Cardiac fibroblast (primary cell): ENCODE results near the gene TFAP2B.
A peak's percentile ranks its signal among the peaks of the same experiment; 100 is the strongest.

Experiments
- DNase-seq, 2 donors: peaks; one replicate each; pipeline versions ENCODE4 v3.0.0 to v3.0.0-alpha.2; 2010; ENCODE audit warnings: low read depth in 2 of 2
- H3K4me3 ChIP-seq, 2 donors: replicated peaks in 1 of 2; 1 replicate in 1 of 2; 2 replicates in 1 of 2; pipeline ENCODE4 v1.5.1; 2011; ENCODE audit warnings: low read depth in 2 of 2, low read length in 2 of 2, mild to moderate bottlenecking in 2 of 2, moderate library complexity in 1 of 2
- CTCF ChIP-seq: IDR thresholded peaks from one replicate; pipeline ENCODE4 v1.5.1; 2011; ENCODE audit warnings: low read depth, mild to moderate bottlenecking, low read length, inconsistent platforms

TFAP2B gene

GRCh38 chr6:50804283-50804682 lies 14.4 kb upstream of the TFAP2B start:
- no peak for TF ChIP-seq CTCF
- H3K4me3 ChIP-seq: no peak overlapping the region
- no peak for DNase-seq

GRCh38 chr6:50807035-50807434 lies 11.6 kb upstream of the TFAP2B start:
- no peak overlapping the region for H3K4me3 ChIP-seq
- no peak for DNase-seq
- TF ChIP-seq CTCF: no peak

GRCh38 chr6:50815436-50816114 lies 3.1 kb upstream of the TFAP2B start:
- TF ChIP-seq CTCF: peak; percentile 40
- DNase-seq: peak; percentile 23 to 33
- H3K4me3 ChIP-seq: peak overlapping the region; percentile 47 to 49

GRCh38 chr6:50816115-50816675 lies 2.5 kb upstream of the TFAP2B start:
- peak; percentile 73 to 77 for DNase-seq
- peak overlapping the region; percentile 47 to 49 for H3K4me3 ChIP-seq
- TF ChIP-seq CTCF: peak; percentile 78

GRCh38 chr6:50816947-50817645 lies 1.6 kb upstream of the TFAP2B start:
- DNase-seq: no peak
- H3K4me3 ChIP-seq: no peak overlapping the region

GRCh38 chr6:50817646-50817950 lies 1.1 kb upstream of the TFAP2B start:
- no peak overlapping the region for H3K4me3 ChIP-seq
- no peak for DNase-seq

More at GRCh38 chr6:50816947-50817645, 1.6 kb upstream of the TFAP2B start:
- no peak for TF ChIP-seq CTCF

More at GRCh38 chr6:50817646-50817950, 1.1 kb upstream of the TFAP2B start:
- TF ChIP-seq CTCF: no peak
